GM21360 (cell line): Measurements from ENCODE around the gene DHX9.

Experiments
- ATAC-seq: cut with Tn5 transposase; IDR thresholded peaks from one replicate; pipeline ENCODE4 v1.9.1; 2021; ENCODE audit warnings: mild to moderate bottlenecking, moderate library complexity; ENCODE audit not compliant: unreplicated experiment

Gene DHX9

GRCh38 chr1:182839209-182840066 lies at the start of gene DHX9:
TSS of gene DHX9 (plus strand) at chr1:182839347. CDS start at chr1:182842567, 3,220 bp downstream.
- ATAC-seq: peak; percentile 76

GRCh38 chr1:182791281-182792179 lies 47.6 kb upstream of the DHX9 start:
- no peak for ATAC-seq

DNA sequence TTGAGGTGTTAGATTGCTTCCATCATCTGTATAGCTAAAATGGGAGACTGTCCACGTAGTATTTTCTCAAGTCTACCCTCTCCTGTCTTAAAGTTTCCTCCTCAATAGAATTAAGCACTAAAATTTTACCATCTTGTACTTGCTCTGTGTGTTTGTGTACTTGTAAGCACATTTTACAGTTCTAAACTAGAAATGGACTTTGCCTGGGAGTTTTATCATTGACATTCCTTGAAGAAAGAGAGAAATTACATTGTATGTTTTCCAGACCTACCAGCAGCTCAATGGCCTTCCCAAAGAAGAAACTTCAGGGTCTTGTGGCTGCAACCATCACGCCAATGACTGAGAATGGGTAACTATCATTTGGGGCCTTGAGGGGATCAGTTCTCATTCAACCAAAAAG lies 45.1 kb upstream of the DHX9 start:
- ATAC-seq: no peak

DNA sequence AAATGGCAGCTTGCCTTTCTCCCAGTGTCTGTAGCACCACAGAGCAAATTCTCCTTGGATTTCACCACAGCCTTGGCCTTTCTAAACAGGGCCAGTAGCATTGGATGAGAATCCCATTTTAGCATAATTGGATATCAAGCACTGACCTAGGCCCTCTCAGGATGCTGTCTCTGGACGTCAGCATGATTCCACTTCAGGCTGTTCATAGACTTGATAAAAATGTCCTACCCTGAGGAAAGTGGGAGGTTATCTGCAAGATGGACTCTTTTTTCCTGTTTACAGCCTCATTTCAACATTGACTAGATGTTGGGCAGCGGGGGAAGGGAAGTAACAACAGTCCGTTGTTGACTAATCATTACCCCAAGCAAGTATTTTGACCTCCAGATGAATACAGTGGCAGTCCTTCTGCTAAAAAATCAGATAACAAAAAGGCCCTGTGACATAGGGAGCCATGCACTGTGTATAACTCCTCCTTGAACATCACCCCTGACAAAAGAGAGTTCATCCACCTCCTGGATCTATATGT lies 44.4 kb upstream of the DHX9 start:
- ATAC-seq: no peak

DNA sequence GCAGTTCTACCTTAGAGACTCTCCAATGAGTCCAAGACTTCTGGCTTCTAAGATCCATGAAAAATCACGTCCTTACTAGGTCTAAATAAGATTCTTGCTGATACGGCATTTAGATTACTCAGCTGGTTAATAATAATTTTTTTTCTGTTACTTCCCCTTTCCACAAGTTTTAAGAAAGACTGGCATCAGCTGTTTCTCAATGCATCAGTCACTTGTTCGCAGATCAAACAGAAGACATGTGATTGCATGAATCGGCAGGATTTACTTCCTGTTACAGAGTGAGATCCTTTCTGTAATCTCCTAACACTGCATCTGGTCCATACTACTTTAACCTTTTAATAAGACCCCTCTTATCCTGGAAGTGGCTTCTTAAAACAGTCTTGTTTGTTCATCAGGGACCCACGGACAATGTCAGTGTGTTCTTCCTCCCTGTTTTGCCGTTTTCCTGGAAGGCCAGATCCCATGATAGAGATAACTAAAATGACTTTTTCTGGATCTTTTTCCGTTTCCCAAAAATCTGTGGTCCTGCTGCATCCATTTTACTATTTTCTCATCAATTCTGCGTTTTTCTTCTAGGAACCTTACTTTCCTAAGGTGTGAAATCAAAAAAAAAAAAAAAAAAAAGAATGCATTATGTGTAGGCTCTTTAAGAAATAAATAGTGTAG lies 43.5 kb upstream of the DHX9 start:
- no peak for ATAC-seq

GRCh38 chr1:182802006-182802803 lies 36.9 kb upstream of the DHX9 start:
- no peak for ATAC-seq

DNA sequence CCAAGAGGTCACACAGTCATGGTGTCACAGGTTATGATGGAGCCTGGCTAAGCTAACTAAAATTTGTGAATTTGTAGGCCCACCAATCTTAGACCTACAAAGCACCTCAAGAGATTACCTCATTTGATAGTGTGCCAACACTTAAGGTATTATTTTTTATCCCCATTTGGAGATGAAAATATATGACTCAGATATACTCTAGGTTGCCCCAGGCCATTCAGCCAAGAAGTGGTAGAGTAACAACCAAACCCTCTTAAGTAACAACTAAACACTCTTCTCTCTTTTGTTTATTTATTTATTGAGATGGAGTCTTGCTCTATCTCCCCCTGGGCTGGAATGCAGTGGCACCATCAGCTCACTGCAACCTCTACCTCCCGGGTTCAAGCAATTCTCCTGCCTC lies 35.3 kb upstream of the DHX9 start:
- ATAC-seq: no peak

DNA sequence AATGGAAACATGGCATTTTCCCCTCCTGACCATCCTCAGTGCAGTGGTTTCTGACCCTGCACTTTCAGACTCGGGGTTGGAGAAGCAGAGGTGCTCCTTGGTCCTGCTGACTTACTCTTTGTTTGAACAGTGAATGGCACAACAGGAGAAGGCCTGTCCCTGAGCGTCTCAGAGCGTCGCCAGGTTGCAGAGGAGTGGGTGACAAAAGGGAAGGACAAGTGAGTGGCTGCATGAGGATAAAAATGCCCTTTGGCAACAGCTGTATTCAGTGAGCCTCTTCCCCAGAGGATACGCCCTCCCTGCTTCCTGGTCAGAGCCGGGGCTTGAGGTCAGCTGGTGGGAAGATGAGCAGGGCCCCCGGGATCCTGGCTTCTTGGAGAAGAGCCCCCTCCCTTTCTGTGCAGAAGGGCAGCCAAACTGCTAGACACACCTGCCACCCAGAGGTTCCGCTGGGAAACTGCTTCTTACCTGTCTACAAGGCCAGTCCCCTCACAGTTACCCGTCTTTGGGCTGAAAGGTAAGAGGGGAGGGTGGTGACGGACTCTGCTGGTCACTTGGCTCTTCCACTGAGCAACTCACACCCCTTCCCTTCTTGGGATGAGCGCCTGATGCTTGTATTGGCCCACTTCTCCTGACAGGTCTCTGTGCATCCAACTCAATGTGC lies 33.0 kb upstream of the DHX9 start:
- no peak for ATAC-seq

DNA sequence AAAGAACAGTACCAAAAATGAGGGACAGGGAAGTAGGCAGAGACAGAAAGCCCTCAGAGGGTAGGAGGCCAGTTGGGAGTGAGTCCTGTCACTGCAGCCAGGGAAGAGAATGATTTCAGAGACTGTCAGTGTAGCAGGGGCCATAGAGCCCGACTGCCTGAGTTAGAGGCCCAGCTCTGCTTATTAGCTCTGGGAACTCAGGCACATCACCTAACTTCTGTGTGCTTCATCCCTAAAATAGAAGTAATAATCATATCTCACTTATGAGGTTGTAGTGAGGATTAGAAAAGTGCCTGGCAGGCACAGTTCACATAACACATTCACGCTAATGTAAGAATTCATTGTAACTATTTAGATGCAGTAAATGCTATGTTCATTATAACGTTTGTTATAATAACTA lies 31.2 kb upstream of the DHX9 start:
- no peak for ATAC-seq

DNA sequence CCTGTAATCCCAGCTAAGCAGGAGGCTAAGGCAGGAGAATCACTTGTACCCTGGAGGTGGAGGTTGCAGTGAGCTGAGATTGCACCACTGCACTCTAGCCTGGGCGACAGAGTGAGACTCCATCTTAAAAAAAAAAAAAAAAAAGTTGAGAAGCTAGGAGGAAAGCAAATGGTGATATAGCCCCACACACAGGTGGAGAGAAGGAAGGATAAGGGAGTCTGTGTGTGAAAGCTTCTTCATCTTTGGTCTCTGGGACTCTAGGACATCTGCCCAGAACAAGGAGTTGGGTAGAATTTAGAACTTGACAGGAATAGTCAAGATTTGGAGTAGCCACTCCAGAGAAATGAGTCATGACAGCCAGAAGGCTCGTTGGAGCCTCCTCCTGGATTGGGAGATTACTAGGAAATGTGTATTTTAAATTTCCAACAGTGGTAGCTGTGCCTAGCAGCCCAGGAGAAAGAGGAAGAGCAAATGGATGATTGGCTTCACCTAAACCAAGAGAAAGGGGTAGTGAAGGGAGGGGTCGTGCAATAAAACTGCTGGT lies 29.7 kb upstream of the DHX9 start:
- no peak for ATAC-seq

- no peak for ATAC-seq
Observed at GRCh38 chr1:182811975-182812722, 27.0 kb upstream of the DHX9 start.

DNA sequence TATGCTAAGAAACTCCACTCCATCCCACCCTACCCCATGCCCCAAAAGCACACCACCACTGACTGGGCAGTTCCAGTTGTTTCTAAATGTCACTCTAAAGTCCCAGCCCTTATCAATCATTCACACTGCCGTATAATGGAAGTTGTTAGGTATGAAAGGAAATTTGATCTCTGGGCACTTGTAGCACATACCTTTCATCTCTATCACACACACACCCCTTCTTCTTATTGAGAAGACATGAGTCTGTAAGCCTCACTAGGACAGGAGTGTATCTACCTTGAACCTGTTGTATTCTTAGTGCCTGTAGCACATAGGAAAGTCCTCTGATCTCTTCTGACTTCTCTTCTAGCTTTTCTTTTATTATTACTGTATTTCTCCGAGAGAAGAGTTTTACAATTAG lies 22.3 kb upstream of the DHX9 start:
- no peak for ATAC-seq

DNA sequence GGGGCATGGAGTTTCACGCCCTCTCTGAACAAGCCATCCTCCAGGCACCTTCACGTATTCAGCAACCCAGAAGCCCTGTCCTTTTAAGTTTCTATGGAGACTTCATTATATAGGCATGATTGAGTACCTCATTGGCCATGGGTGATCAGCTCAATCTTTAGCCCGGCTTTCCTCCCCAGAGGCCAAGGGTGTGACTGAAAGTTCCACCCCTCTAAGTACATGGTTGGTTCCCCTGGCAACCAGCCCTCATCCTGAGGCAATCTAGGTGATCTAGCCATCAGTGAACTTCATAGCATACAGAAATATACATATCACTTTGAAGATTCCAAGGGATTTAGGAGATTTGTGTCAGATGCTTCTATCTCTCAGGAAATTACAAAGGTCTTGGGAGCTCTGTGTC lies 21.3 kb upstream of the DHX9 start:
- ATAC-seq: no peak

DNA sequence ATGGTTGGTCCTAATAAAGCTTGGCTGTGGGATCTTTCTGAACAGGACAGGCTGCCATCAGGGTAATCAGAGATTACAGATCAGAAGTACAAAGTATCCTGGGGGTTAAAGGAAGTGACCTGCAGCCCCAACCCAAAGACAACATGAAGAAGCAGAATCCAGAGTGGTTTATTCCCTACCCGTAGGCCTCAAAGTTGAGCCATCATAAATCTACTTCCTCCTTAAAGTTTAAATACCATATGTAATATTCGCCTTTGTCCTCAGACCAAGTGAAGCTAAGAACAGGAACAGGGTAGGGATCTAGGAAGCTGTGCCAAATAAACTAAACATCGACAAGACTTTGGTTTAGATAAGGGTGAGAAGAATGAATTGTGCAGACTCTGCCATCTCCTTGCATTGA lies 15.9 kb upstream of the DHX9 start:
- no peak for ATAC-seq

DNA sequence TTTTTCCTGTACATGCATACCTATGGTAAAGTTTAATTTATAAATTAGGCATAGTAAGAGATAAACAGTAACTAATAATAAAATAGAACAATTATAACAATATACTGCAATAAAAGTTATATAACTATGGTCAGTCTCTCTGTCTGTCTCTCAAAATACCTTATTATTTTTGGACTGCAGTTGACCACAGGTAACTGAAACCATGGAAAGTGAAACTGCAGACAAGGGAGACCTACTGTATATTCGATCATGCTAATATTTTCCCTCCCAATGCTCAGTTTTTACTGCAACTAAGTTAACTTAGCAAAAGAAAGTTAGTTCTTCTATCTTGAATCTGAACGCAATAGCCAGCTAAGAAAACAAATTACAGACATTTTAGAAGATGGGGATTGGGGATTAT lies 12.3 kb upstream of the DHX9 start:
- no peak for ATAC-seq

DNA sequence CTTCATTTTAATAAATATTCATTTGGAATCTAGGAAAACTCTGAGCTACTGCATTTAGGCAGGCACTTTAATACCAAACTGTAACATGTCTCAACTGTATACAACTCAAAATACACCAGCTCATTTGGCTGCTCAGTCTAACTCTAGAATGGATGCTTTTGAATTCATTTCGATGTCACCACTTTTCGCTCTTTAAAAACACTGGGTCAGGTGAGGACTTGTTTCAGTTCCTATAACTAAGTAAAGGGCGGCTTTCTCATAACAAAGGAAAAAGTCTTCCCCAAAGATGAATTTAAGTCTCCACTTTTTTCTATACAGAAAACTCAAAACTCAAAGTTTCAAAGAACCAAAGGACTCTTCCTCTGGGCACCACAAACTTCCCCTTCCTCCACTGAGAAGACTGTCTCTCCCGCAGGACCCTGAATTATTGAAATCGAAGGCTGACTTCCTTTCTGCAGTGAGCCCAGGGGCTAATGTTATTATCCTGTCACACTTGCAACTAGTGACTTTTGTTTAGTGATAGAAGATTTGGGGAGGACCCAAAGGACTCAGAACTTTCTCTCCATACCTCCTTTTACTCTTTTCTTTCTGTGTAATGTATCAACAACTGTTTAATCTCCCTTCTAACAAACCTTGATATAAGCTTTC lies 9.7 kb upstream of the DHX9 start:
- no peak for ATAC-seq

- no peak for ATAC-seq
Observed at GRCh38 chr1:182833271-182833670, 5.9 kb upstream of the DHX9 start.

DNA sequence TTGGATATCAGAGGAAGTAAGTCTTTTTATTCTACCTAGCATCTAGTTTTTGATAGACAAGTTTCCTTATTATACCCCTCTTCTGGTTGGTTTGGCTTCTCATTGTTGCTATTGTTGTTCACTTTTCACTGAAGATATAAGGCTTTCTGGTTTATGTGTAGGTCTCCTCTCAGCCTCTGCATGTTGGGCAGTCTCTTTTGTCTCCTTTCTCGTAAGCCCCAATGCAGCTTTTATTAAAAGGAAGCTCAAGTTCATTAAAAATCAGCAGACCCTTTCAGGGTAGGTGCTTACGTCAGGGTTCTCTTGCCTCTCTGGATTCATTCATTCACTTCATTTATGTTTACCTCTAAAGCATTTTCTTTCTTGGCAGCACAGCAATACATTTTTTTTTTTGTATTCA lies 4.8 kb upstream of the DHX9 start:
- ATAC-seq: no peak
